ENCODE results near the gene BYSL.

DNA sequence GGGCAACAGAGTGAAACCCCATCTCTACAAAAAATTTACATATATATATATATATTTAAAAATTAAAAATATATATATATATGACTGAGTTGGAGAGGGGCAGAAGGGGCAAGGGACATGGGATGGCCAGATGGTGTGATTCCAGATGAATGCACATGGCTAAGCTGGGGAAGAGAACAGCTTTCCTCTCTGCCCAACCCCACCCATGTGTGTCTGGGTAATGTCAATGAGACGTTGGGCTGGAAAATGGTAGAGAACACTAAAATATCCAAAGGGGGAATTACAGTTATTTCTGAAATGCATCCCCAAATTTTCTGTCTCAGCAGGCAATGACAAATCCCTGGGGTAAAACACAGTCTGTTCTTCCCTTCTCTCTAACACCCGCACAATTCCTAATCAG is 51.5 kb downstream of the BYSL start:
- TF ChIP-seq, protein P1, sequence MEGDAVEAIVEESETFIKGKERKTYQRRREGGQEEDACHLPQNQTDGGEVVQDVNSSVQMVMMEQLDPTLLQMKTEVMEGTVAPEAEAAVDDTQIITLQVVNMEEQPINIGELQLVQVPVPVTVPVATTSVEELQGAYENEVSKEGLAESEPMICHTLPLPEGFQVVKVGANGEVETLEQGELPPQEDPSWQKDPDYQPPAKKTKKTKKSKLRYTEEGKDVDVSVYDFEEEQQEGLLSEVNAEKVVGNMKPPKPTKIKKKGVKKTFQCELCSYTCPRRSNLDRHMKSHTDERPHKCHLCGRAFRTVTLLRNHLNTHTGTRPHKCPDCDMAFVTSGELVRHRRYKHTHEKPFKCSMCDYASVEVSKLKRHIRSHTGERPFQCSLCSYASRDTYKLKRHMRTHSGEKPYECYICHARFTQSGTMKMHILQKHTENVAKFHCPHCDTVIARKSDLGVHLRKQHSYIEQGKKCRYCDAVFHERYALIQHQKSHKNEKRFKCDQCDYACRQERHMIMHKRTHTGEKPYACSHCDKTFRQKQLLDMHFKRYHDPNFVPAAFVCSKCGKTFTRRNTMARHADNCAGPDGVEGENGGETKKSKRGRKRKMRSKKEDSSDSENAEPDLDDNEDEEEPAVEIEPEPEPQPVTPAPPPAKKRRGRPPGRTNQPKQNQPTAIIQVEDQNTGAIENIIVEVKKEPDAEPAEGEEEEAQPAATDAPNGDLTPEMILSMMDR (IDR thresholded peaks at IDR 0.05; ENCODE audit: insufficient read depth, low read length): no peak
- TF ChIP-seq POLR2AphosphoS5 (IDR thresholded peaks at IDR 0.05; ENCODE audit: low read depth): no peak
